MCF 10A (cell line): ENCODE data around the gene IDI1. TPM values are rescaled to one million over a fixed set of nuclear protein-coding genes. Genes with fewer than 3 reads are reported as not detected.

Experiments used
- BruUV-seq: library from RNA; stranded (reverse); fragments of 400-500 nt; replicated peaks from 2 replicates; lab custom pipeline; 2021; lab: Mats Ljungman, UMichigan
- CTCF ChIA-PET: fragments of 300-600 bp; sonication (Branson Sonifier 250); formaldehyde crosslinking; extraction: SDS; loops from one replicate; lab custom pipeline; 2021; ENCODE audit warnings: antibody characterized with exemption, inconsistent platforms; lab: Yijun Ruan, JAX
- POLR2A ChIA-PET: fragments of 300-600, 350-650 bp; sonication (Branson Sonifier 250); formaldehyde crosslinking; extraction: SDS; loops from one replicate; lab custom pipeline; 2020; ENCODE audit warnings: antibody characterized with exemption, inconsistent platforms; lab: Yijun Ruan, JAX
- DNase-seq: peaks from one replicate; pipeline ENCODE4 v3.0.0-alpha.2; 2018; ENCODE audit not compliant: unreplicated experiment
- H3K27ac Mint-ChIP-seq: one replicate; pipeline ENCODE4 v1.8.0; 2022; ENCODE audit warnings: mild to moderate bottlenecking, low read depth, mixed read lengths; ENCODE audit not compliant: unreplicated experiment
- H3K27me3 Mint-ChIP-seq: one replicate; pipeline ENCODE4 v1.8.0; 2022; ENCODE audit warnings: mixed read lengths; ENCODE audit not compliant: insufficient read depth, unreplicated experiment
- H3K36me3 Mint-ChIP-seq: one replicate; pipeline ENCODE4 v1.8.0; 2022; ENCODE audit warnings: mild to moderate bottlenecking, moderate library complexity, mixed read lengths; ENCODE audit not compliant: insufficient read depth, unreplicated experiment
- H3K4me1 Mint-ChIP-seq: one replicate; pipeline ENCODE4 v1.8.0; 2022; ENCODE audit warnings: mixed read lengths; ENCODE audit not compliant: insufficient read depth, unreplicated experiment
- H3K4me3 Mint-ChIP-seq: one replicate; pipeline ENCODE4 v1.8.0; 2022; ENCODE audit warnings: mild to moderate bottlenecking, moderate library complexity, mixed read lengths; ENCODE audit not compliant: unreplicated experiment
- H3K9me3 Mint-ChIP-seq: one replicate; pipeline ENCODE4 v1.8.0; 2022; ENCODE audit warnings: mixed read lengths; ENCODE audit not compliant: unreplicated experiment
- CTCF ChIP-seq: fragments of 200-600 bp; IDR thresholded peaks from one replicate; pipeline ENCODE4 v1.8.0; 2022; ENCODE audit warnings: antibody characterized with exemption, mild to moderate bottlenecking; ENCODE audit not compliant: unreplicated experiment
- intact Hi-C: fragments of 100-400 bp; cut with micrococcal nuclease; formaldehyde crosslinking; loops from 2 replicates; pipeline ENCODE4 v1.14.1; 2022
- total RNA-seq: library from RNA; stranded (reverse); gene quantifications from 2 replicates; pipeline ENCODE4 v1.2.3, GENCODE V29; 2022

The IDI1 gene
- total RNA-seq, 1 experiment from 2014 or later, result 25.1 TPM

GRCh38 chr10:1029838-1030237, 19.1 kb downstream of the IDI1 start:
- H3K36me3 Mint-ChIP-seq, result no peaks in the 10 kb centered on the region
- H3K4me3 Mint-ChIP-seq, result no peak overlapping the region
- intact Hi-C loops, result no loop called here
- TF ChIP-seq CTCF, result no peak
- peaks cover 5% of the 10 kb centered on the region for H3K4me1 Mint-ChIP-seq
- ChIA-PET POLR2A (interaction anchor here (1.6 to 9.2 kb wide), 5 partner anchors 10 to 40 kb away, joined by 3 to 217 read pairs (median 5); partner anchors contain the start of genes IDI1 and WDR37), CTCF (interaction anchor here (0.6 kb wide), 2 partner anchors 46 to 483 kb away, joined by 3 read pairs; no protein-coding TSS in a partner anchor)
- H3K27me3 Mint-ChIP-seq, result no peaks in the 10 kb centered on the region
- BruUV-seq, result no TSS peak
- no peak overlapping the region for H3K27ac Mint-ChIP-seq
- no peak for DNase-seq
- H3K9me3 Mint-ChIP-seq, result no peaks in the 10 kb centered on the region

GRCh38 chr10:1026578-1026977, 22.3 kb downstream of the IDI1 start:
- Mint-ChIP-seq H3K27ac (no peak overlapping the region), H3K4me1 (no peaks in the 10 kb centered on the region), H3K36me3 (peaks cover 6% of the 10 kb centered on the region), H3K9me3 (no peaks in the 10 kb centered on the region), H3K4me3 (no peak overlapping the region), H3K27me3 (no peaks in the 10 kb centered on the region)
- ChIA-PET POLR2A (interaction anchor here (1.2 kb wide), 1 partner anchor 22 kb away, joined by 7 read pairs; the partner anchor contains the start of gene IDI1), CTCF (no interaction called here)
- DNase-seq, result no peak
- TF ChIP-seq CTCF, result no peak
- BruUV-seq, result no TSS peak
- intact Hi-C loops, result no loop called here

DNA sequence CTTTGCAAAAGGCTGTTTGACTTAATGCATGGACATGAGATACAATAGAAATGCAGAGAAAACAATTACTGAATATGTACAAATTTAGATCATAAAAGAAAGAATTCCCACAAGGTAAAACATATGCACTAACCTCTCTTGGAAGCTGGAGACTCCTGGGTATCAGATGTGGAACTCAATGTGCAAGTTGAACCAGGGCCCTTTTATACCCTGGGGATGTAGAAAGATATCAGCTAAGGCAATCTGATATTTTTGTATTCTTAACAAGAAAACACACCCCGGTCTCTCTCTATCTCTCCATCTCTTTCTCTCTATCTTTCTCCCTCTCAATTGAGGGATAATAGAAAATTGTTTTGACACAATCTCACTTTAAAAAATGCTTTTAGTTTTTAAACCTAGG, 23.2 kb downstream of the IDI1 start, which contains the start of gene IDI2:
Gene IDI2, minus strand, starts transcription at position 177 of the 400 bp plus-strand sequence. CDS start 1,136 bp downstream, outside the sequence.
- BruUV-seq, result no TSS peak
- ChIA-PET POLR2A (interaction anchor here (1.2 kb wide), 1 partner anchor 23 kb away, joined by 7 read pairs; the partner anchor contains the start of gene IDI1), CTCF (no interaction called here)
- Mint-ChIP-seq H3K4me3 (no peak within 1 kb of the TSS), H3K27me3 (no peaks in the 10 kb centered on the region), H3K36me3 (peaks cover 12% of the 10 kb centered on the region), H3K4me1 (no peaks in the 10 kb centered on the region), H3K27ac (no peak within 1 kb of the TSS), H3K9me3 (no peaks in the 10 kb centered on the region)
- TF ChIP-seq CTCF, result no peak
- intact Hi-C loops, result no loop called here
- no peak for DNase-seq

- Mint-ChIP-seq H3K9me3 (no peaks in the 10 kb centered on the region), H3K27ac (no peak overlapping the region), H3K36me3 (peaks cover 28% of the 10 kb centered on the region), H3K27me3 (no peaks in the 10 kb centered on the region), H3K4me1 (no peaks in the 10 kb centered on the region), H3K4me3 (no peak overlapping the region)
- no peak for TF ChIP-seq CTCF
- intact Hi-C loops, result no loop called here
- ChIA-PET CTCF (no interaction called here), POLR2A (no interaction called here)
- no TSS peak for BruUV-seq
- no peak for DNase-seq
These were observed 24.8 kb downstream of the IDI1 start for GRCh38 chr10:1024103-1024502.
